Ecto neural progenitor cell (in vitro differentiated cells): Measurements from ENCODE around the gene IRF2BPL.

Source experiments
- DNase-seq: peaks from one replicate; pipeline ENCODE4 v3.0.0-alpha.2; 2018; ENCODE audit warnings: low spot score

IRF2BPL gene

DNA sequence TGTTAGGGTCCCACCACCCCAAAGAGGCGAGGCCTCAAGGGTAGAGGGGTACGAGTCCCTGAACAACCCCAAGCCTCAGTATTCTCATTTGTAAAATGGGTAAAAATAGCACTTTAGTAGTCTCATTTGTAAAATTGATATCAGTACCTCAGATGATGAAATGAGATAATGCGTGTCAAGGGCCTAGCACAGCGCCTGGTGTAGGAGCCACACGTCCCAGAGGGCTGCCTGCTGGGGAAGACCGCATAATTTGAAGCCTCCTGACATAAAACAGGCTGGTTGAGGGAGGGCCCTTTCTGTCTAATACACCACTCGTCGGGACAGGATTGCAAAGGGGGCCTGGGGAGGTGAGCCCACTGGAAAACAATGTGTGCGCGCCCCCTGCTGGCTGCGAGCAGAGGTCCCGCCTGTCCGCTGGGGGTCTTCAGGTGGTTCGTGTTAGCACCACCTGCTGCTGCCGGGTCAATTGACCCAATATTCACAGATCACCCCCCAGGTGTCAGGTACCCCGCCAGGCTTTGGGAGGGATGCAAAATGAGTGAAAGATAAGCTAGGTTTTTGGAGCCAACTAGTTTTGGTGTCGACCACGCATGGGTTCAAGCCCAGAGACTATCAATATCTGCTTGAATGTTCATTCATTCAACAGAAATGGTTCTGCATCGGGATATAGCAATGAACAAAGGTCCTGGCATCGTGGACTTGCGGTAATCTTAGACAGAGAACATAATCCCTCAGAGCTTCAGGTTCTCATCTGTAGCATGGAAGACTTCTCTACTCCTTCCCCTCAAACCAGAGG lies 24.7 kb upstream of the IRF2BPL start:
- peak; percentile 89 for DNase-seq

DNA sequence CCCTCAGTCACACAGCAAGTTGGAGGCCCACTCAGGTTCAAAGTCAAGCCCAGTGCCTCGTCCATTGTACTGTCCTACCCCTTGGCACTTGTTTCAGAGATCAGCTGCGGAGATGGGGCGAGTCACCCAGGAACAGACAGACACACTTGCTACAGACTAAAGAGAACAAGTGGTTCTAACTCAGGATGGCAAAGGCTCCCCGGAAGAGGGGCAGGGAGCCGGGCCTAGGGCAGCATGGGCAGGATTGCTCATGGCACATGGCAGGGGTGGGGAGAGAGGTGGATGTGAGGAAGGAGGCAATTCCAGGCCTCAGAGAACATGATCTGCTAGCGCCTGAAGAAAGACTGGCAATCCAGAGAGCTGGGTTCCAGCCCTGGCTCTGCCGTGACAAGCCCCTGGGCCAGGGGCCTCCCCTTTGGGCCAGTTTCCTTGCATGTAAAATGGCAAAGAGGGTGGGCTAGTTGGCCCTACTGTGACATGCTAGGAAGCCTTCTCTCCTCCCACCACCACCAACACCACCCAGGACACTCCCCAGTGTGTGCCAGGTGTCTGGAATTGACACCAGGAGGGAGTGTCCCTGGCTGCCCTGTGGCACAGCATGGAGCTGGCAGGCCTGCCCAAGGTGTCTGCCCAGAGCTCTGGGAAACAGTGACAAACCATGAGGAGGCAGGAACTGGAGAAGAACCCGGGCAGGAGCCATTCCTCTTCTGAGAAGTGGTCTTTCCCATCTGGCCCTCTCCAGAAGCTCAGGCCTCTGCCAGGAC lies 24.0 kb upstream of the IRF2BPL start:
- no peak for DNase-seq

DNA sequence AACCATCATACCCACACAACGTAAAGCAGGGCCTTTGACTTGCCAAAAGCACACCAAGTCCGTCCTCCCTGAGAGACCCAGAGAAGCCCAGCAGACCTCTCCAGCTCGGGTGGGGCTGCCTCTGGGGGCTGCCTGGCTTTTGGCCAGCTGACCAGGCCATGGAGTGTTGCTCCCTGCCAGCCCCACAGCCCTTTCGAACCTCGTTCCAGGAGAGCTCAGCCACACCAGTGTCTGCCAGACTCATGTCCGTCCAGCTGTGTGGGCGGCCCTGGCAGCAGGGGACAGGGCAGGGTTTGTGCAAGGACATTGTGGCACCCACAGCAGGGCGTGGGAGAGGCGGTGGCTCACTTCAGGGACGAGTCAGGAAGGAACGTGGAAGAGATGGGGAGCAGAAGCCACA lies 22.6 kb upstream of the IRF2BPL start:
- DNase-seq, result no peak

DNA sequence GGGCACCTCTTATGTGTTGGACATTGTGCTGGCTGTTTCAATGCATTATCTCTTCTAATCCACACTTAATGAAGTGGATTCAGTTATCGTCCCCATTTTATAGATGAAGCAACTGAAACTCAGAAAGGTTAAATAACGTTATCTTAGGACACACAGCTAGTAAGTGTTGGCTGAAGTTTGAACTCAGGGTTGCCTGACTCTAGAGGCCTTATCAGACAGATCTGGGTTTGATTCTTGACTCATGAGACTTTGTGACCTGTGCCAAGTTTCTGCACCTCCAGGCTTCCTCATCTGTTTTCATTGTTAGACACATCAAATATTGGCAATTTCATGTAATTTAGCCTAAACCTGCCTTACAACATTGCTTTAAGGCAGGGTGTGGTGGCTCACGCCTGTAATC lies 18.2 kb upstream of the IRF2BPL start:
- no peak for DNase-seq

DNA sequence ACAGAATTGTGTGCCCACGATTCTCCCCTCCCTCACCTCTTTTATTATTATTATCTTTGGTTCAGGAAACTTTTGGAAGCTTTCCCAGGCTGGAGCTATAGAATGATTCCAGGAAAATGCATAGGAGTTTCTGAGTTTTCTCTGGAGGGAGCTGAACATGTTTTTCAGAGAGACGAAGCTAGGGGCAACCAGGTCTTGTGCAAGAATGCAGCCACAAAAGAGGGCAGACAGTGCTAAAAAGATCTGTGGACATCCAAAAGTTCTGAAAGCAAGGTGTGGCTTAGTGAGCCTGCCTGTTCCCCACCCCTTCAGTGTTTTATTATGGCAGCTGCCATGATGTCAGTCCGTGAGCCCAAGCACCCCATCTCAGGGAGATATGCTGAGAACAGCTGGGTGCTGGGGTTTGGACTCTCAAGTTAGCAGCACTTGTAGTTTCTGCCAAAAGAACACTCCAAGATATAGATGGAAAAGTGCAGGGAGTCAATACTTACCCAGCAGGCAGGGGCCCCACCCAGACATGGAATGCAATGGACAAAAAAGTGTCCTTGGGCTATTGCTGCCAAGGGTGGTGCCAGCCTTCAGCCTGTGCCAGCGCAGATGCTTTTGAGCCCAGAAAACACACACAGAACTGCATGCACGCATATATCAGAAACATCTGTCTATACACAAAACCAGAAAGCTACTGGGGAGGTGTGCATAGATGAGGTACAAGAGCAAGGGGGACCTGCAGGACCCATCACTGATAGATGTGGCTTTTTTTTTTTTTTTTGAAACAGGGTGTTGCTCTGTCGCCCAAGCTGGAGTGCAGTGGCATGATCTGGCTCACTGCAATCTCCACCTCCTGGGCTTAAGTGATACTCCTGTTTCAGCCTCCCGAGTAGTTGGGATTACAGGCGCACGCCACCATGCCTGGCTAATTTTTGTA lies 17.0 kb upstream of the IRF2BPL start:
- DNase-seq, result no peak

DNA sequence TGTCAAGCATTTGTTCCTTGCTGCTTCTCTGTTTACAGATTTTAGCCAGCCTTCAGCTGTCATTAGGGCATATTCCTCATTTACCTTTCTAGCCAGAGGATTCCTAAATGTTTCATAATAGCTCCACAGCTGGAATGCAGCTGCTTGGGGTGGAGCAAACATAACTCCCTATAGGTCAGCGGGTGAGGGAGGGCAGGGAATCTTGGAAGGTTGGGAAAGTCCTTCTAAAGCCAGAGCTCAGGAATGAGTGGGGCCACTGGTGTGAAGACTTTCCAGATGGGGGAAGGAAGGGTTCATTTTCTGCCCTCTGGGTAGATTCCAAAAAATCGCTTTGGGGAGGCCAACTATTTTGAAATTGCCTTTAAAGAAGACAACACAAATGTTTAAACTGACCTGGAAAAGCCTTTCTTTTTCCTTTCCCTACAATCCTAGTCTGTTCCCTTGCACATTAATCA lies 16.3 kb upstream of the IRF2BPL start:
- DNase-seq, result no peak

DNA sequence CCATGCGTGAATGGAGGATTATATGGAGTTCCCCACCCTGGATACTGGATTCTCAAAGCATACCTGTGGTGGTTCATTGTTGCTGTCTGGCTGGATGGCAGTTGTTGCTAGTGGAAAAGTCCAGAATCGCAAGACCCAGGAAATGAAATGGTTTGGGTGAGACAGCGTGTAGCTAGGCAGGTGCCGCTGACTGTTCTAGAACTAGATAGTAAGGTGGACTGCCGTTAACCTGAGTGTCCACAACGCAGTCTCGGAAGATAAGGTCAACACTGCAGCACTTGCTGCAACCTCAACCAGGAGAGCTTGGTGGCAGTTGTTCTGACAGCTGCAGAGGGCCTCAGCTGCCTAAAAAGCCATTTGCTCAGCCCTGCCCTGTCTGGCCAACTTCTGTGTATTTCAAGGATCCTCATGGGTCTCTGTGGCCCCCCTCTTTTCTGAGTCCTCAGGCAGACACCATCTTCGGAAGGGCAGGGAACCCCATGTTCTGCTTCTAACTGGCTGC lies 15.5 kb upstream of the IRF2BPL start:
- no peak for DNase-seq

DNA sequence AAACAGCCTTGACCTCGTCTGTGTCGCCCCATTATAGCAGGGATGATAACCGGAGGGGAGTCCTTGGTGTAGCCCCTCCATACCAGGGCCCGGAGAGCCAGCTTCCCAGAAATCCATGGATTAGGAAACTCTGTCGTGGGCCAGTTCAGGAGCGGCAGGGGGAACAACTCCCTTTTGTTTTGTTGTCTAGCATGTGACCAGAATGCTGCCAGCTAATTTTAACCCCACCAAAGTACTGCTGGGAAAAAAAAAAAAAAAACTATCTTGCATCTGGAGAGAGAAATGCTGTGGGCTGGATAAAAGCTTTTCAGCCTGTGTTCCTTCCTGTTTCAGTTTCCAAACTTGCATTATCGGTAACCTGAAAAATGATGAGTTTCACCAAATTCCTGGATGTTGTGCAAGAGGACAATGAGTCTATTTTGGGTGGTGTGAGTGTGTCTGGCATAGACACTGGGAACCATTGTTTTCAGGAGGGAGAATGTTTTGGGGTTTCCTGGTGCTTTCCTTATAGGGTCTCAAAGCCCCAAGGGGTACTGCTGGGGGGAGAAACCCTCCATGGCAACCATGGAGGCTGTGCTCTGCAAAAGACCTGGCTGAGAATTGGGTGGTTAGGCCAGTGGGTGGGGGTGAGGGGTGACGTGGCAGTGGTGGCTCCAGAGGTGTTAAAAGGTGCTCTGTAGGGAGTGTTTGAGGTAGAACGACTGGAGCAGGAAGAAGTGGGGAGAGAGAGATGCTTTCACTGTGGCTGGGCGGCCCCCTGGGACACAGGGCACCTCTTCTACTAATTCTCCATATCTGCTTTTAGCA lies 14.9 kb upstream of the IRF2BPL start:
- DNase-seq, result no peak

DNA sequence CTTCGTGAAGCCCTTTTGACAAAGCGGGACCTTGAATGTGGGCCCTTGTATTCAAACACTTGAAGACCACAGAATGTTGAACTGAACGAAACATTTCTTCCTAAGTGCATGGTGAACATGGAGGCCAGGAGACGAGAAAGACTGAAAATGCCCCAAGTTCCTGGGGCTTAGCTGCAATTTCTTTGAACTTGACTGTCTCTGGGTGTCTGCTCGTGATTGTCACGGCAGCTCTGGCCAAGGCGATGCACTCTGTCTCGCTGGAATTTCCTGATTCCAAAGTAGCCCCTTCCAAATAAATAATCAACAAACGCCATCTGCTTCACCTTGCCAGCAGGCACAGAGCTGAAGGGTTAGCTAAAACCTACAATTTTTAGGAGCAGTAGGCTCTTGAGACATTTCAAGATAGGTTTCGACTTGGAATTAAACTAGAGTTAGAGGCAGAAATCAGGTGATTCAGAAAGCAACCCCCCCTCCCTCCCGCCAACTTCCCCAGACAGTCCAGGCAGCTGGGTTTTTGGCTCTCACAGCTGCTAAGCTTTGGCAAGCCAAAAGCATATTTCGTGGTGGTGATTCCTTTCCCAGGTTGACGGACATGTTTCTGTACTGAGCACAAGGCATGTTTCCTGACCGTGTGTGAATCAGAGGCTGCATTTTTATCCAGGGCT lies 13.5 kb upstream of the IRF2BPL start:
- DNase-seq, result no peak

DNA sequence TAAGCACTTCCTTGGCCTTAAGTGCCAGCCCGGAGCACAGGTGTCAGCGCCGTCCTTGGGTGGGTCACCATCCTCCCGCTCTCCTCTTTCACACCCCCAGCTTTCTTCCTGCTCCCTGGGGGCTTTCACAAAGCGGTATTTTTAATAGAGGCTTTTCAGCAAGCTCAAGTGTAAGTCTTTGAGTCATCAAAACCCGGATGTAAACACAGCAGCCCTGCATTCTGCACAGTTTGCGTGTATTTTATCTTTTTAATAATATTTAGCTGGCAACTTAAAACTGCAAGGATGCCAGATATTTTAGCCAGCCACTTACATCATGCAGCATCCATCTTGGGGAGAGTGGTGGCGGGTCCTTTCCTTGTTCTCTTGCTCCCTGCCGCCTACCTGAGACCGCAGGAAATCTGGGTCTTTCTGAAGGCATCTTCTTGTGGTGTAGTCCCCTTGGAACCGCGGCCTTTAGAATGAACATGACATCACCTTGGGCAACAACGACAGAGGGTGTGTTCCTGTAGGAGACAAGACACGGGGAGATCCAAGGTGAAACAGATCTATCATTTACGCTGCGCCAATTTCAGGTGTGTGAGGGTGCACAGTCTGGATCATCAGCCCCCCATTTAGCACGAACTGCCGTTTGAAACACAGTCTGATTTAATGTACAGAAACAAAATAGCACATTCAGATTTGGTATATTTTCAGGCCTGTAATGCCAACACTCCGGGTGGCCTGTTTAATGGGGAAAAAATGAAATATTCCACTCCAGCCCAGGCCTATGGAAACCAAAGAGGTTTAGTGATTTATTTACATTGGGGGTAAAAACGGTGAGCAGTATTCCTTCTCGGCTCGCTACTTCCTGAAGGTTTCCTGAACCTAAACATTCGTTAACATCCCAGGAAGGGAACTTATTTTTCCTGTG lies 12.5 kb upstream of the IRF2BPL start:
- DNase-seq, result no peak

DNA sequence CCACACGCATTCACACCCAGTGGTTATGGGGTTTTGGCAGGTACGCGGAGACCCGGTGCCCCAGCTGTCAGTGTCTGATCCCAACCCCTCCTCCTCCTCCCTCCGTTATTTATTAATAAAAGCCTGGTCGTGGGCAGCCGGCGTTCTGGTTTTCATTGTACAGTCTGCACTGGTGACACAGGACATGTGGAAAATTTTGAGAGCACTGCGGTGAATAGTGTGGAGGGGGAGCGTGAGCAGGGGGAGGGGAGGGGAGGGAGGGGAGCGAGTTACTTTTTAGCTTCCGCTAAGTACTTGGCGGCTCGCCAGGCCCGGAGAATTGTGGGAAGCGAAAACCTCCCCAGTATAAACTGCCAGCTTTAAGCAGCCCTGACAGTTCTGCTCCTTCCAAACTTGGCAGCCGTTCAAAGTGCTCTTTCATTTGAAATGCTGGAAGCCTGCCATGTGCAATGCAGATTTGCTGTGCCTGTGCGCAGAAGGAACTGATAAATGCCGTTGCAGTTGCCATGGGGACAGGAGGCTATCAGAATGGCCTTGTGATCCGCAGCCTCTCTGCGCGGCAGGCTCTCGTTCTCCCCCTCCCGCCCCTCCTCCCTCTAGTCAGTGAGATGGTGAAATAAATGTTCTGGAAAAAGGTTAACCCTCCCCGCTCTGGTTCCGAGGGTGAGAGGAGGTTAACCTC lies 11.7 kb upstream of the IRF2BPL start:
- peak; percentile 86 for DNase-seq

DNA sequence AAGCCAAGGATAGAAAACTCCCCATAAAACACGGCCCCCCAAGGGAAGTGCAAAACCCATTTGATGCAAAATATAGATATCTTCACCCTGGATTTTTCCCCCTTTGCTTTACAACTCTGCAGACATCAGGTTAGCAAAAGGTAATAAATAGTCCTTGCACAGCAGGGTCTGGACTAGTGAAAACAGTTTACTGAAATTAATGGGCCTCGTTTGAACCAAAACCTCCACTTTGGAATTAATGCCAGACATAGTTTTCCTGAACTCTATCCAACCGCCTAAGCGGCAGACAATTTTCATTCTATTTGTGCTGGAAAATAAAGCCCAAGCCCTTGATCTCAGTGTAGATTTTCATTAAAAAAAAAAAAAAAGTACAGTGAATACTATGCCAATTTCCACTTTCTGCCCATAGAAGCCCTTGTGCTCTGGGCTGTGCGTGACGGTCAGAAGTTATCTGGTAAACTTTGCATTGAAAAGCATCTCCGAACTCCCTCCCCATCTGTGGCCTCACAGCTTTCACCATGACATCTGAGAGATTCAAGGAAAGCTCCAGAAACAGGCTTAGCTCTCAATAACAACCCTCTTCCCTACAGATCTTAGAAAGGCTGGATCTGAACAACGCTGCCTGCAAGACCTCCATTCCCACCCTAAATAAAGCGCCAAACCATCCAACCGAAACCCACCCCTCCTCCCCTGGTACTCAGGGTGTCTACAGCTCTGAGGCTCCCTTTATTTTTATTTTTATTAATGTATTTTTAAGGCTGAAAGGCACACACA lies 11.0 kb upstream of the IRF2BPL start:
- DNase-seq, result no peak

DNA sequence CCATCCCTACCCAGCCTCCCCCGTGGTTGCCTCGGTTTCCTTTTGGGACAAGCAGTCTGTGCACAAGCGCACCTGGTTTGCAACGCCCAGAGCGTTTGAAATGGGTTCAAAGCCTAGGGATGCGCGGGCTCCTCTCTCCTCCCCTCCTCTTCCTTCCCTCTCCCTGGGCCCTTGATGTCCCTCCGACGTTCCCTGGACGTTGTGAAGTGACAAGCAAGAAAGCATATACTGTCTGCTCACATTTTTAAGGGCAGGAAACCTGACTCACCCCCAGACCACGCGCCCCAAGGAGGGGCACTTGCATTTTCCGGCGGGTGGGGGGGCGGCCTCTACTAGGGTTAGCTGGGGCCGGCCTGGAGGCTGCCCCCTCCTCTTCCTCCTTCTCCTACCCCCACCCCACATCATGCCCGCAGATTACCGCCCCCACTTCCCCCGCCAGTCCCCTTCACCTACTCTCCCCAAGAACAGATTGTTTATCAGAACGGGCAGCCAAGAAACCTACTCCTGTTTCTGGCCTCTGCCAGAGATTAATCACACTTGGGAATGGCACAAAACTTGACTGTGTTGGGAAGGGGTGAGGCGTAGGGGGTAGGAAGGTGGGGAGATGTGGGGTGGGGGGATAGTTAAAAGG lies 9.5 kb upstream of the IRF2BPL start:
- no peak for DNase-seq

DNA sequence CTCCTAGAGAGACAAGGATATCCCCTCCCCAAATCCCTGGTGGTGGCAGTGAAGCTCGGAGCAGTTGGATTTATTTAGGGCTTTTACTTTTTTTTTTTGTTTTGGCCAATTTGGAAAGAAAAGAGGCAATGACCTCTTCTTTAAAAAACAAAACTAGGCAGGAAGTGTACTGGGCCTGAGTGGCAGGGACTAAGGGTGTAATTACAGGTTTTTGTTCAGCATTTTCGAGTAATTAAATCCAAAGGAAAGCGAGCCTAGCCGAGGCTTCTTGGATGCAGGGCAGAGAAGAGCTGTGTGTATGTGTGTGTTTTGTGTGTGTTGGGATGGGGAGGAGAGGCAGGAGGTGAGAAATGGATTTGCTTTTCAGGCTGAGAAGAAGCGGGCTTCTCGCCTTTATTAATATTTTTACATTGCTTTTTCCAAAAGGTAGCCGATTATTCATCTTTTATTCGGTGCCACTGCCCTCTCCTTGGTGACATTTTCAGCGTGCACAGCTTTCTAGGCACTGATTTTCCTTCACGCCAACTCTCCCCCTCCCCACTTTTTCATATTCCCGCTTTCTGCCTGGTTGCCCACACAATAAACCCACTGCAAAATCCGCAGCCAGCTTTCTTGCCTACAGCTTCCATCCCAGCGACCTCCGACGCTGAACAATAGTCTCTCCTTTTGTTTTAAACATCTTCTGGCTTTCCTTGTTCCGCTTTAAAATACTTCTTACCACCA lies 8.9 kb upstream of the IRF2BPL start:
- DNase-seq, result no peak

DNA sequence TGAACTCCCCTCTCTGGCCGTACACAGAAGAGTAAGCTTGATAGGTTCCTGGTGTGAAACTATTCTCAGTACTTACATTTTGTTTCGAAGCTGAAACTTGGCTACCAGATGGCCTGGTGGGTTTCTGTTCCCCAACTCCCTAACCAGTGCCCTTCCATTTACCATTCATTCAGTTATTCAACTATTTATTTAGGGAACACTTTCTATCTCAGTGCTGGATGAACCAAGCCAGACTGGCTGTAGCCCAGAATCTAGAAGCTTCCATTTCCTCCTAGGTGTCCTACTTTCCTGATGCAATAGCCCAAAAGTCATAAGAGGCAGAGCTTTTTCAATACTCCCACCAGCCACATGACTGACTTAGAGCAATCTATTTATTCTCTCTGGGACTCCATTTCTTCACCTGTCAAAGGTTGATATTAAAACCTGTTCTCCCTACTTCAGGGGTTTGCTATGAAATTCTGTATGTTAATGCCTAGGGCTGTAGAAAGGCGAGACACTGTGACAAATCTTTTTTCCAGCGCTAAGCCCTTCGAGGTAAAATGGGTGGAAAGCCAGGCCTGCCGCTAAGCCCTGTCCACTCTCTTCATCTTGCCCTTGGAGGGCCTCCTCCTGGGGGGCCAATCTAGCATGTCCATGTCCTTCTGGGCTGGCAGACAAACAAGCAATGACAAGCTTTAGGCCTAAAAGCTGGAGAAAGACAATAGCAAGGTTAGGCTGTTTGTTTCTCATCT lies 8.1 kb upstream of the IRF2BPL start:
- DNase-seq, result no peak

DNA sequence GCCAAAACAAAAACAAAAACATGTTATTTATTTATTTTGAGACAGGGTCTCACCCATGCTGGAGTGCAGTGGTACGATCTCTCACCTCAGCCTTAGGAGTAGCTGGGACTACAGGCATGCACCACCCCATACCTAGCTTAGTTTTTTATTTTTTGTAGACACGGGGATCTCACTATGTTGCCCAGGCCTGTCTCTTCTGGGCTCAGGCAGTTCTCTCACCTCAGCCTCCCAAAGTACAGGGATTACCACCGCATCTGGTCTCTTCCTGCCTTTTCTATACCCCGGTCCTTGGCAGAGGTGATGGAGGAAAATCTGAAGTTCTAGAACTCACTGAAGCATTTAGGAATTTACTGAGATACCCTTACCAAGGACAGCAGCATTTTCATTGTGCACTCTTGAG lies 6.8 kb upstream of the IRF2BPL start:
- DNase-seq, result no peak
